SU-DHL-6 (cell line): ENCODE measurements around the gene SPIRE2.

Experiments used
- H2AFZ ChIP-seq: fragments of 200-600 bp; sonication (generic); 2 replicates; pipeline ENCODE4 v1.6.1; 2014; ENCODE audit warnings: low read depth, mild to moderate bottlenecking, moderate library complexity, mixed read lengths, antibody characterized with exemption, low read length; ENCODE audit not compliant: severe bottlenecking
- H3F3A ChIP-seq: fragments of 200-600 bp; shearing (Covaris generic); 2 replicates; pipeline ENCODE4 v1.6.0; 2016; ENCODE audit warnings: antibody characterized with exemption, mild to moderate bottlenecking; ENCODE audit not compliant: insufficient read depth
- H3K27ac ChIP-seq: fragments of 200-600 bp; sonication (generic); 2 replicates; pipeline ENCODE4 v1.5.1; 2016; ENCODE audit warnings: low read depth, mild to moderate bottlenecking, low read length, moderate library complexity, mixed read lengths
- H3K27me3 ChIP-seq: fragments of 200-600 bp; sonication (generic), shearing (Covaris generic); 2 replicates; pipeline ENCODE4 v1.6.0; 2014; ENCODE audit warnings: mild to moderate bottlenecking, low read length
- H3K36me3 ChIP-seq: fragments of 200-600 bp; sonication (generic); 2 replicates; pipeline ENCODE4 v1.6.1; 2014; ENCODE audit warnings: mild to moderate bottlenecking, low read length, mixed read lengths
- H3K4me2 ChIP-seq: fragments of 300-600, 200-600 bp; shearing (Covaris generic), sonication (generic); 2 replicates; pipeline ENCODE4 v1.6.0; 2014; ENCODE audit warnings: low read length, low read depth, mild to moderate bottlenecking; ENCODE audit not compliant: poor library complexity, severe bottlenecking
- H3K4me3 ChIP-seq: fragments of 200-600 bp; sonication (generic); 2 replicates; pipeline ENCODE4 v1.5.1; 2014; ENCODE audit warnings: antibody characterized with exemption, low read length, mild to moderate bottlenecking, mixed read lengths; ENCODE audit not compliant: insufficient read depth, poor library complexity, severe bottlenecking
- H3K79me2 ChIP-seq: fragments of 200-600 bp; sonication (generic); 2 replicates; pipeline ENCODE4 v1.6.1; 2014; ENCODE audit warnings: mild to moderate bottlenecking, low read length, moderate library complexity; ENCODE audit not compliant: insufficient read depth
- H3K9ac ChIP-seq: fragments of 200-600 bp; sonication (generic); 2 replicates; pipeline ENCODE4 v1.7.0; 2014; ENCODE audit warnings: mild to moderate bottlenecking, low read length
- H3K9me2 ChIP-seq: fragments of 200-600 bp; sonication (generic); replicated peaks from 2 replicates; pipeline ENCODE4 v1.6.1; 2014; ENCODE audit warnings: low read length; ENCODE audit not compliant: insufficient read depth
- H3K9me3 ChIP-seq: fragments of 200-600 bp; sonication (generic); 2 replicates; pipeline ENCODE4 v1.6.1; 2014; ENCODE audit warnings: low read length, mixed read lengths; ENCODE audit not compliant: insufficient read depth
- H4K20me1 ChIP-seq: fragments of 200-600 bp; sonication (generic); 2 replicates; pipeline ENCODE4 v1.6.1; 2014; ENCODE audit warnings: low read depth, mild to moderate bottlenecking, antibody characterized with exemption, low read length, moderate library complexity, mixed read lengths
- CTCF ChIP-seq: fragments of 200-600 bp; sonication (generic); IDR thresholded peaks from one replicate; pipeline ENCODE4 v1.5.1; 2017; ENCODE audit warnings: antibody characterized with exemption, mild to moderate bottlenecking, low read length, moderate library complexity; ENCODE audit not compliant: insufficient read depth, poor library complexity, severe bottlenecking
- EZH2phosphoT487 ChIP-seq: fragments of 200-600 bp; sonication (generic), shearing (Covaris generic); conservative IDR thresholded peaks from 2 replicates; pipeline ENCODE4 v1.6.1; 2018; ENCODE audit warnings: mild to moderate bottlenecking, antibody characterized with exemption, low read length, moderate library complexity, mixed read lengths

SPIRE2 gene

DNA sequence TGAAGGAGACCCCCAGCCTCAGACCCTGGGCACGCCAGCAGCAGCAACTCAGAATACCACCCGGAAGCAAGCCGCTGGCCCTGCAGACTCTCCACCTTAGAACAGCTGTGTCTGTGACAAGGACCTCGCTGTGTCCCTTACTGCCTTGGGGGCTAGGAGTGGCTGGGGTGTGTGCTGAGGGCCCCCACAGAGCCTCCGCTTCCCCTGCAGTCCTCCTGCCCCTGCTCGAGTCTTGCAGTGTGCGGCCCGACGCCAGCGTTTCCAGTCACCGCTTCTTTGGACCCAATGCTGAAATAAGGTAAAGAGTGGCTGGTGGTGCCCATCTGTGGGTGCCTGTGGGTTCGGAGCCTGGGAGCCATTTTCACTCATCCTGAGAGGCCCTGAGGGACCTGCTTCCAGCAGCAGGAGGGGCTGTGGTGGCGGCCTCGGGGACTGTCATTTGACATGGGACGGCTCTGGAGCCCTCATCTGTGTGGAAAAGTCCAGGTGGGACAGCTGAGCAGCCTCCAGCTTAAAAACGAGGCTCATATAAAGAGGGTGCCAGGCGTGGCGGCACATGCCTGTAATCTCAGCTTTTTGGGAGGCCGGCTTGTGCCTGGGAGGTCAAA, 75.7 kb downstream of the SPIRE2 start:
- Histone ChIP-seq H2AFZ (no peak overlapping the region), H3K27ac (no peak overlapping the region), H3K36me3 (peaks cover 3% of the 10 kb centered on the region; the same call in 1 of the 2 replicates), H3K4me2 (no peak overlapping the region), H3K27me3 (no peaks in the 10 kb centered on the region), H3K4me3 (no peak overlapping the region), H3K9me2 (no peaks in the 10 kb centered on the region), H3K9me3 (no peaks in the 10 kb centered on the region), H3F3A (peaks cover 12% of the 10 kb centered on the region), H4K20me1 (no peaks in the 10 kb centered on the region), H3K9ac (no peak overlapping the region), H3K79me2 (no peaks in the 10 kb centered on the region)
- no peak for TF ChIP-seq CTCF
- no peak for TF ChIP-seq EZH2phosphoT487

- H3K9ac ChIP-seq: no peak overlapping the region
- H3K27me3 ChIP-seq: no peaks in the 10 kb centered on the region
- no peak overlapping the region for H3K4me2 ChIP-seq
- H3F3A ChIP-seq: peaks cover 15% of the 10 kb centered on the region
- no peaks in the 10 kb centered on the region for H3K9me2 ChIP-seq
- no peaks in the 10 kb centered on the region for H4K20me1 ChIP-seq
- TF ChIP-seq CTCF: no peak
- TF ChIP-seq EZH2phosphoT487: no peak
- no peaks in the 10 kb centered on the region for H3K79me2 ChIP-seq
- H3K36me3 ChIP-seq: peaks cover under 1% of the 10 kb centered on the region; the same call in 1 of the 2 replicates
- no peak overlapping the region for H3K27ac ChIP-seq
- H2AFZ ChIP-seq: no peak overlapping the region
- no peaks in the 10 kb centered on the region for H3K9me3 ChIP-seq
- no peak overlapping the region for H3K4me3 ChIP-seq
Measured at GRCh38 chr16:89904606-89905510, 76.6 kb downstream of the SPIRE2 start.

DNA sequence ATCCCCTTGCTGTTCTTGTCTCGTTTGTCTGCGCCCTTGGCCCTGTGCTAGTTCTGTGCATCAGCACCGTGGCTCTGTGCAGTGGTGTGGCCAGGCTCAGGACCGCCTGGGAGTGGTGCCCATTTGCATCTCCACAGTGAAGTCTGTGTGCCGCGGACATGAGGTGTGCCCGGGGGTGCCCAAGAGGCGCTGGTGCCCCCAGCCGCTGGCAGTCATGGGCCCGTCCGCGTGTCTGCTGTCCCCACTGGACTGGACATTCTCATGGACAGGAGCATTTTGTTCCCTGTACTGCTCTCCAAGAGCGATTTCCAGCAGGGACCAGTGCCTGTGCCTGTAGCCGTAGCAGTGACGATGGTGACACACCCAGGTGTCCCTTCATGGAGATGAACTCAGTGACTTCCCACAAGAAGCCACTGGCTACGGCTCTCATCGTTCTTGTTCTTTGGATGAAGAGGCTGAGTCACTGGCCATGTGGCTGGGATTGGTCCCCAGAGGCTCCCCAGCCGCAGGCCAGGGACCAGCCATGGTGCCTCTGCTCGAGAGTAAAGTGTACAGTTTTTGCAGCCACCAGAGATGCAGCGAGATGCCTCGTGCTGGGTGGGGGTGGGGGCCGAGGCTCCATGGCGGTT, 77.3 kb downstream of the SPIRE2 start:
- H3K4me2 ChIP-seq: no peak overlapping the region
- H3K27ac ChIP-seq: no peak overlapping the region
- H3K9me3 ChIP-seq: no peaks in the 10 kb centered on the region
- H3F3A ChIP-seq: peaks cover 15% of the 10 kb centered on the region
- no peaks in the 10 kb centered on the region for H3K27me3 ChIP-seq
- no peaks in the 10 kb centered on the region for H4K20me1 ChIP-seq
- no peak overlapping the region for H3K9ac ChIP-seq
- no peaks in the 10 kb centered on the region for H3K79me2 ChIP-seq
- H2AFZ ChIP-seq: no peak overlapping the region
- H3K4me3 ChIP-seq: no peak overlapping the region
- H3K36me3 ChIP-seq: no peaks in the 10 kb centered on the region; the same call in 1 of the 2 replicates
- no peaks in the 10 kb centered on the region for H3K9me2 ChIP-seq
- TF ChIP-seq CTCF (no peak), EZH2phosphoT487 (no peak)
